ENCODE results near the gene URI1. TPM values are rescaled to one million over a fixed set of nuclear protein-coding genes. Genes with fewer than 3 reads are reported as not detected.

URI1 gene
- total RNA-seq, 1 experiment from 2014 or later: 71.0 TPM

DNA sequence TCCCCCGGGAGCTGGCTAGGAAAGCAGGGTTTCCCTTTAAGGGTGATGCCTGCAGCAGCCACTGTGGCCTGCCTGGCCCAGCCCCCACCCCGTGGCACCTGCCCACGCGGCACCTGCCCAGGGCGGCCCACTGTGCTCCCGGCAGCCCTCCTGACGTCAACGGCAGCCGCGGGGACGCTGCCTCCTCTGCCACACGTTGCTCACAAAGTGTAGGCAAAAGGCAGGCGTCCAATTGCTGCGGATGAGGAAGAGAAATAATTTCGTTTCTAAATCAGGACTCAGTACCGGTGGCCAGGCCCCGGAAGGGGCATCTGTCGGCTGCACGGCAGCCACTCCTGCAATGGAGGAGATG lies 122.3 kb downstream of the URI1 start:
- no peaks in the 10 kb centered on the region for H3K9me3 ChIP-seq (ENCODE audit: control insufficient read depth, insufficient read depth, low read depth, low read length)
- ChIA-PET POLR2A (no interaction called here), CTCF (no interaction called here)
- no peak for TF ChIP-seq CTCF (IDR thresholded peaks at IDR 0.05)
- TF ChIP-seq SIN3A (IDR thresholded peaks at IDR 0.05; ENCODE audit: borderline replicate concordance, insufficient read depth, low read depth, low read length): no peak
- TF ChIP-seq TCF7L2 (IDR thresholded peaks at IDR 0.05; ENCODE audit: low read depth, low read length): no peak
- TF ChIP-seq POLR2AphosphoS5 (IDR thresholded peaks at IDR 0.05; ENCODE audit: low read depth, low read length): no peak
- TF ChIP-seq, protein P1, sequence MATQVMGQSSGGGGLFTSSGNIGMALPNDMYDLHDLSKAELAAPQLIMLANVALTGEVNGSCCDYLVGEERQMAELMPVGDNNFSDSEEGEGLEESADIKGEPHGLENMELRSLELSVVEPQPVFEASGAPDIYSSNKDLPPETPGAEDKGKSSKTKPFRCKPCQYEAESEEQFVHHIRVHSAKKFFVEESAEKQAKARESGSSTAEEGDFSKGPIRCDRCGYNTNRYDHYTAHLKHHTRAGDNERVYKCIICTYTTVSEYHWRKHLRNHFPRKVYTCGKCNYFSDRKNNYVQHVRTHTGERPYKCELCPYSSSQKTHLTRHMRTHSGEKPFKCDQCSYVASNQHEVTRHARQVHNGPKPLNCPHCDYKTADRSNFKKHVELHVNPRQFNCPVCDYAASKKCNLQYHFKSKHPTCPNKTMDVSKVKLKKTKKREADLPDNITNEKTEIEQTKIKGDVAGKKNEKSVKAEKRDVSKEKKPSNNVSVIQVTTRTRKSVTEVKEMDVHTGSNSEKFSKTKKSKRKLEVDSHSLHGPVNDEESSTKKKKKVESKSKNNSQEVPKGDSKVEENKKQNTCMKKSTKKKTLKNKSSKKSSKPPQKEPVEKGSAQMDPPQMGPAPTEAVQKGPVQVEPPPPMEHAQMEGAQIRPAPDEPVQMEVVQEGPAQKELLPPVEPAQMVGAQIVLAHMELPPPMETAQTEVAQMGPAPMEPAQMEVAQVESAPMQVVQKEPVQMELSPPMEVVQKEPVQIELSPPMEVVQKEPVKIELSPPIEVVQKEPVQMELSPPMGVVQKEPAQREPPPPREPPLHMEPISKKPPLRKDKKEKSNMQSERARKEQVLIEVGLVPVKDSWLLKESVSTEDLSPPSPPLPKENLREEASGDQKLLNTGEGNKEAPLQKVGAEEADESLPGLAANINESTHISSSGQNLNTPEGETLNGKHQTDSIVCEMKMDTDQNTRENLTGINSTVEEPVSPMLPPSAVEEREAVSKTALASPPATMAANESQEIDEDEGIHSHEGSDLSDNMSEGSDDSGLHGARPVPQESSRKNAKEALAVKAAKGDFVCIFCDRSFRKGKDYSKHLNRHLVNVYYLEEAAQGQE (IDR thresholded peaks at IDR 0.05; ENCODE audit: insufficient read depth in 1 of 2, low read depth in 2 of 2, low read length in 1 of 2): no peak
- no peak for DNase-seq (ENCODE audit: low read depth, low spot score)
- intact Hi-C loops (cut with micrococcal nuclease; ENCODE audit: unreplicated experiment): no loop called here
- no peaks in the 10 kb centered on the region for H3K4me1 ChIP-seq (ENCODE audit: control insufficient read depth, insufficient read depth, low read length)
- in situ Hi-C loops (cut with HindIII; ENCODE audit: low pct_unique_long_range_greater_than_20kb, low sequenced_read_pairs): no loop called here
- no peaks in the 10 kb centered on the region for H3K27me3 ChIP-seq (ENCODE audit: control insufficient read depth, insufficient read depth, low read length)
- H3K36me3 ChIP-seq (ENCODE audit: control insufficient read depth, insufficient read depth, low read length): no peaks in the 10 kb centered on the region
- no peak overlapping the region for H3K4me3 ChIP-seq (ENCODE audit: low read depth in 2 of 2, low read length in 2 of 2)
- no peak overlapping the region for H3K27ac ChIP-seq (ENCODE audit: low read length)
- BruUV-seq (replicated peaks): no TSS peak
- ATAC-seq: no peak

GRCh38 chr19:30064771-30065494 lies 122.9 kb downstream of the URI1 start:
- no peaks in the 10 kb centered on the region for H3K4me1 ChIP-seq (ENCODE audit: control insufficient read depth, insufficient read depth, low read length)
- H3K9me3 ChIP-seq (ENCODE audit: control insufficient read depth, insufficient read depth, low read depth, low read length): no peaks in the 10 kb centered on the region
- H3K27ac ChIP-seq (ENCODE audit: low read length): no peak overlapping the region
- no TSS peak for BruUV-seq (replicated peaks)
- intact Hi-C loops (cut with micrococcal nuclease; ENCODE audit: unreplicated experiment): no loop called here
- no peak overlapping the region for H3K4me3 ChIP-seq (ENCODE audit: low read depth in 2 of 2, low read length in 2 of 2)
- ChIA-PET CTCF (no interaction called here), POLR2A (no interaction called here)
- DNase-seq (ENCODE audit: low read depth, low spot score): no peak
- TF ChIP-seq CTCF (IDR thresholded peaks at IDR 0.05) (no peak), TCF7L2 (IDR thresholded peaks at IDR 0.05; ENCODE audit: low read depth, low read length) (no peak), POLR2AphosphoS5 (IDR thresholded peaks at IDR 0.05; ENCODE audit: low read depth, low read length) (no peak), SIN3A (IDR thresholded peaks at IDR 0.05; ENCODE audit: borderline replicate concordance, insufficient read depth, low read depth, low read length) (no peak)
- TF ChIP-seq, protein P1 (IDR thresholded peaks at IDR 0.05; ENCODE audit: insufficient read depth in 1 of 2, low read depth in 2 of 2, low read length in 1 of 2): no peak
- ATAC-seq: no peak
- in situ Hi-C loops (cut with HindIII; ENCODE audit: low pct_unique_long_range_greater_than_20kb, low sequenced_read_pairs): no loop called here
- H3K36me3 ChIP-seq (ENCODE audit: control insufficient read depth, insufficient read depth, low read length): no peaks in the 10 kb centered on the region
- H3K27me3 ChIP-seq (ENCODE audit: control insufficient read depth, insufficient read depth, low read length): no peaks in the 10 kb centered on the region
